HG03108 (cell line): Measurements from ENCODE around the gene CDH20.

Experiments used
- ATAC-seq: cut with Tn5 transposase; IDR thresholded peaks from one replicate; pipeline ENCODE4 v1.9.1; 2021; ENCODE audit warnings: moderate library complexity; ENCODE audit not compliant: unreplicated experiment

CDH20 gene

GRCh38 chr18:61570070-61570469 is 236.8 kb downstream of the CDH20 start:
- no peak for ATAC-seq

- no peak for ATAC-seq
Observed at GRCh38 chr18:61572084-61572655, 238.9 kb downstream of the CDH20 start.

- ATAC-seq = no peak
Observed at GRCh38 chr18:61572871-61573270, 239.6 kb downstream of the CDH20 start.

GRCh38 chr18:61574665-61575064 is 241.4 kb downstream of the CDH20 start:
- ATAC-seq = no peak

GRCh38 chr18:61575419-61575818 is 242.2 kb downstream of the CDH20 start:
- ATAC-seq = no peak

GRCh38 chr18:61578846-61579245 is 245.6 kb downstream of the CDH20 start:
- ATAC-seq = no peak

- ATAC-seq = no peak
Observed at GRCh38 chr18:61579581-61579980, 246.4 kb downstream of the CDH20 start.

GRCh38 chr18:61580046-61580445 is 246.8 kb downstream of the CDH20 start:
- no peak for ATAC-seq

- ATAC-seq = no peak
Observed at GRCh38 chr18:61581578-61582201, 248.5 kb downstream of the CDH20 start.

GRCh38 chr18:61582202-61582710 is 249.0 kb downstream of the CDH20 start:
- ATAC-seq = no peak

GRCh38 chr18:61583548-61583947 is 250.3 kb downstream of the CDH20 start:
- no peak for ATAC-seq

GRCh38 chr18:61587865-61588264 is 254.6 kb downstream of the CDH20 start:
- no peak for ATAC-seq

- no peak for ATAC-seq
Observed at GRCh38 chr18:61589053-61589723, 256.0 kb downstream of the CDH20 start.

GRCh38 chr18:61589724-61590065 is 256.5 kb downstream of the CDH20 start:
- no peak for ATAC-seq

GRCh38 chr18:61591253-61591652 is 258.0 kb downstream of the CDH20 start:
- ATAC-seq = no peak

- ATAC-seq = no peak
Observed at GRCh38 chr18:61595615-61596251, 262.5 kb downstream of the CDH20 start.

- no peak for ATAC-seq
Observed at GRCh38 chr18:61596296-61596695, 263.1 kb downstream of the CDH20 start.

GRCh38 chr18:61597316-61597715 is 264.1 kb downstream of the CDH20 start:
- ATAC-seq = no peak

- no peak for ATAC-seq
Observed at GRCh38 chr18:61600422-61600821, 267.2 kb downstream of the CDH20 start.

GRCh38 chr18:61602836-61603235 is 269.6 kb downstream of the CDH20 start:
- ATAC-seq = no peak
